Stimulated activated CD8-positive, alpha-beta memory T cell treated with anti-CD3 and anti-CD28 coated beads, Interleukin-15, amount 100 ng/mL, for 48 hours (primary cell): ENCODE results near the gene FAM181A.

Experiments used
- DNase-seq, 2 donors: peaks; one replicate each; pipeline ENCODE4 v3.0.0-alpha.2; 2020; ENCODE audit warnings: low read depth in 2 of 2

FAM181A gene

GRCh38 chr14:93950948-93951634 is 23.9 kb downstream of the FAM181A start:
- no peak for DNase-seq

- DNase-seq = no peak
Measured at GRCh38 chr14:93951635-93952540, 24.7 kb downstream of the FAM181A start.

GRCh38 chr14:93952829-93953228 is 25.7 kb downstream of the FAM181A start:
- DNase-seq = no peak

GRCh38 chr14:93953263-93953662 is 26.1 kb downstream of the FAM181A start:
- no peak for DNase-seq

- DNase-seq = no peak
Measured at GRCh38 chr14:93953739-93954515, 26.8 kb downstream of the FAM181A start.

GRCh38 chr14:93954516-93954830 is 27.3 kb downstream of the FAM181A start:
- DNase-seq = no peak

GRCh38 chr14:93954900-93955849 is 28.0 kb downstream of the FAM181A start:
- DNase-seq = no peak

GRCh38 chr14:93955850-93956481 is 28.8 kb downstream of the FAM181A start:
- DNase-seq = no peak

- DNase-seq = no peak
Measured at GRCh38 chr14:93956514-93957332, 29.6 kb downstream of the FAM181A start.

- DNase-seq = no peak
Measured at GRCh38 chr14:93957333-93957710, 30.2 kb downstream of the FAM181A start.

GRCh38 chr14:93957751-93958566 is 30.8 kb downstream of the FAM181A start:
- no peak for DNase-seq

- no peak for DNase-seq
Measured at GRCh38 chr14:93958567-93959238, 31.6 kb downstream of the FAM181A start.

GRCh38 chr14:93959239-93960107 is 32.3 kb downstream of the FAM181A start:
- peak; percentile 93 to 95 for DNase-seq

GRCh38 chr14:93960108-93960475 is 32.9 kb downstream of the FAM181A start:
- DNase-seq = no peak

- DNase-seq = no peak
Measured at GRCh38 chr14:93960774-93961438, 33.8 kb downstream of the FAM181A start.

GRCh38 chr14:93961620-93962019 is 34.5 kb downstream of the FAM181A start:
- DNase-seq = no peak
